Body of pancreas (tissue), 4 donors: ENCODE results near the gene UBD. TPM values are rescaled to one million over a fixed set of nuclear protein-coding genes. Genes with fewer than 3 reads are reported as not detected.

Experiments
- ATAC-seq: fragments of 150-250 bp; one replicate; pipeline ENCODE4 v1.9.1; 2016
- DNase-seq, 4 donors: peaks; one replicate each; pipeline ENCODE4 v3.0.0-alpha.2; 2019
- H3K27ac ChIP-seq, 4 donors: fragments of 200-600 bp; sonication (generic); 1 replicate in 3 of 4; 2 replicates in 1 of 4; pipeline versions ENCODE4 v1.5.1 to v1.6.1; 2016 to 2019; ENCODE audit warnings: mild to moderate bottlenecking in 1 of 4, mixed read lengths in 1 of 4, moderate library complexity in 1 of 4
- H3K27me3 ChIP-seq, 2 donors: fragments of 200-600 bp; sonication (generic); one replicate each; pipeline ENCODE4 v1.6.0; 2016; ENCODE audit warnings: mild to moderate bottlenecking in 1 of 2
- H3K36me3 ChIP-seq, 2 donors: fragments of 200-600 bp; sonication (generic); replicated peaks in 1 of 2; 2 replicates each; pipeline ENCODE4 v1.5.1; 2016; ENCODE audit warnings: low read depth in 2 of 2; ENCODE audit not compliant: insufficient read depth in 1 of 2
- H3K4me1 ChIP-seq: fragments of 200-600 bp; sonication (generic); one replicate; pipeline ENCODE4 v1.6.0; 2016
- H3K4me3 ChIP-seq, 2 donors: fragments of 200-600 bp; sonication (generic); 1 replicate in 1 of 2; 2 replicates in 1 of 2; pipeline ENCODE4 v1.5.1; 2016 to 2019
- H3K9me3 ChIP-seq, 3 donors: fragments of 200-600 bp; sonication (generic); 1 replicate in 2 of 3; 2 replicates in 1 of 3; pipeline ENCODE4 v1.5.1; 2016
- CTCF ChIP-seq, 7 experiments: fragments of 450-650 bp in 4 of 7; fragments of 200-600 bp in 3 of 7; sonication (generic) in 3 of 7; IDR thresholded peaks; one replicate each; pipeline ENCODE4 v1.5.1; 2016 to 2019; ENCODE audit warnings: antibody characterized with exemption in 7 of 7
- POLR2A ChIP-seq, 3 donors: fragments of 450-650 bp; IDR thresholded peaks; one replicate each; pipeline ENCODE4 v1.6.1; 2016; ENCODE audit warnings: antibody characterized with exemption in 3 of 3, mild to moderate bottlenecking in 2 of 3
- WGBS, 2 donors: methylation state at CpG; one replicate each; pipeline ENCODE4 v1.1.5; 2017; 5-methylcytosine and 5-hydroxymethylcytosine counted together
- intact Hi-C: fragments of 100-400 bp; cut with DNase I; formaldehyde crosslinking; loops from one replicate; pipeline ENCODE4 v1.15.1; 2023
- total RNA-seq, 2 donors: library from RNA; depleted of rRNA; stranded (reverse); fragments of >200 nt; gene quantifications; one replicate each; pipeline ENCODE4 v1.1.0, GENCODE V29; 2016

UBD gene
- total RNA-seq, 2 donors from 2014 or later = 9.9 to 10.1 TPM

GRCh38 chr6:29593199-29593855 is 33.8 kb upstream of the UBD start:
- TF ChIP-seq CTCF (IDR thresholded peaks at IDR 0.05) = no peak
- TF ChIP-seq POLR2A (IDR thresholded peaks at IDR 0.05) = no peak

GRCh38 chr6:29591677-29592076 is 32.1 kb upstream of the UBD start:
- H3K27me3 ChIP-seq = no peaks in the 10 kb centered on the region
- DNase-seq = no peak
- WGBS, 2 donors = 68 to 78% methylated on average over 2 of the region's 2 CpGs
- H3K9me3 ChIP-seq = no peaks in the 10 kb centered on the region
- H3K36me3 ChIP-seq = no peaks in the 10 kb centered on the region
- H3K4me1 ChIP-seq = no peaks in the 10 kb centered on the region
- H3K27ac ChIP-seq = no peak overlapping the region
- TF ChIP-seq POLR2A (IDR thresholded peaks at IDR 0.05) (no peak), CTCF (IDR thresholded peaks at IDR 0.05) (no peak)
- ATAC-seq = no peak
- intact Hi-C loops = loop anchor here (10.0 kb wide), 1 partner anchor 907 kb away; no protein-coding TSS in a partner anchor
- H3K4me3 ChIP-seq = no peak overlapping the region

More at GRCh38 chr6:29593199-29593855, 33.8 kb upstream of the UBD start:
- no peak overlapping the region for H3K4me3 ChIP-seq
- no peaks in the 10 kb centered on the region for H3K4me1 ChIP-seq
- H3K27me3 ChIP-seq = no peaks in the 10 kb centered on the region
- ATAC-seq (no peak), DNase-seq (no peak)
- no peak overlapping the region for H3K27ac ChIP-seq
- 21 to 28% methylated on average over 4 of the region's 4 CpGs for WGBS, 2 donors
- intact Hi-C loops = loop anchor here (10.0 kb wide), 1 partner anchor 909 kb away; no protein-coding TSS in a partner anchor
- no peaks in the 10 kb centered on the region for H3K36me3 ChIP-seq
- no peaks in the 10 kb centered on the region for H3K9me3 ChIP-seq

GRCh38 chr6:29590218-29590808 is 30.8 kb upstream of the UBD start:
- ATAC-seq (no peak), DNase-seq (no peak)
- Histone ChIP-seq H3K27ac (no peak overlapping the region), H3K36me3 (no peaks in the 10 kb centered on the region), H3K9me3 (no peaks in the 10 kb centered on the region), H3K4me3 (no peak overlapping the region), H3K27me3 (no peaks in the 10 kb centered on the region), H3K4me1 (no peaks in the 10 kb centered on the region)
- TF ChIP-seq CTCF (IDR thresholded peaks at IDR 0.05) = no peak
- no peak for TF ChIP-seq POLR2A (IDR thresholded peaks at IDR 0.05)
- intact Hi-C loops = loop anchor here (10.0 kb wide), 1 partner anchor 906 kb away; no protein-coding TSS in a partner anchor
- WGBS, 2 donors = 74% methylated on average over 4 of the region's 4 CpGs

GRCh38 chr6:29589423-29590048 is 30.0 kb upstream of the UBD start:
- peak; percentile 71 for ATAC-seq
- Histone ChIP-seq H3K27me3 (no peaks in the 10 kb centered on the region), H3K4me3 (no peak overlapping the region), H3K36me3 (no peaks in the 10 kb centered on the region), H3K9me3 (no peaks in the 10 kb centered on the region), H3K4me1 (no peaks in the 10 kb centered on the region), H3K27ac (no peak overlapping the region)
- intact Hi-C loops = loop anchor here (10.0 kb wide), 1 partner anchor 905 kb away; no protein-coding TSS in a partner anchor
- peak; percentile 47 to 65 (median 57) for DNase-seq
- WGBS, 2 donors = 2 to 7% methylated on average over 3 of the region's 3 CpGs
- TF ChIP-seq CTCF (IDR thresholded peaks at IDR 0.05) (peak; percentile 76 to 98 (median 95)), POLR2A (IDR thresholded peaks at IDR 0.05) (no peak)
